ENCODE measurements around the gene CRYBG2.

CRYBG2 gene

DNA sequence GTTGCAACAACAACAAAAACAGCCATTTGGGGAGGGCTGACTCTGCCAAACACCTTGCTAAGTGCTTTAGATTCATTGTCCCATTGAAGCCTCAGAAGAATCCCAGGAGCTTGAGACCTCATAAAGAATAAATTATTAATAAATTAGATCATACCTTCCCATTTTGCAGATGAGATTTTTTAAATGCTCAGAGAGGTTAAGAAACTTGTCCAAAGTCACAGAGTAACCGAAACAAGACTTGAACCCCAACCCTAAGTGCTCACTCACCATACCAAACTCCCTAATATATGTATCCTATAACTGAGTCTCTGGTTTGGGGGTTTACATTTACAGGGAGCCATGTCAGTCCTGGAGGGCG, 3.6 kb downstream of the CRYBG2 start:
- TF ChIP-seq, protein P1, sequence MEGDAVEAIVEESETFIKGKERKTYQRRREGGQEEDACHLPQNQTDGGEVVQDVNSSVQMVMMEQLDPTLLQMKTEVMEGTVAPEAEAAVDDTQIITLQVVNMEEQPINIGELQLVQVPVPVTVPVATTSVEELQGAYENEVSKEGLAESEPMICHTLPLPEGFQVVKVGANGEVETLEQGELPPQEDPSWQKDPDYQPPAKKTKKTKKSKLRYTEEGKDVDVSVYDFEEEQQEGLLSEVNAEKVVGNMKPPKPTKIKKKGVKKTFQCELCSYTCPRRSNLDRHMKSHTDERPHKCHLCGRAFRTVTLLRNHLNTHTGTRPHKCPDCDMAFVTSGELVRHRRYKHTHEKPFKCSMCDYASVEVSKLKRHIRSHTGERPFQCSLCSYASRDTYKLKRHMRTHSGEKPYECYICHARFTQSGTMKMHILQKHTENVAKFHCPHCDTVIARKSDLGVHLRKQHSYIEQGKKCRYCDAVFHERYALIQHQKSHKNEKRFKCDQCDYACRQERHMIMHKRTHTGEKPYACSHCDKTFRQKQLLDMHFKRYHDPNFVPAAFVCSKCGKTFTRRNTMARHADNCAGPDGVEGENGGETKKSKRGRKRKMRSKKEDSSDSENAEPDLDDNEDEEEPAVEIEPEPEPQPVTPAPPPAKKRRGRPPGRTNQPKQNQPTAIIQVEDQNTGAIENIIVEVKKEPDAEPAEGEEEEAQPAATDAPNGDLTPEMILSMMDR (conservative IDR thresholded peaks at IDR 0.05; ENCODE audit: control insufficient read depth, insufficient read depth, low read depth, low read length), result no peak
- no peak for DNase-seq (ENCODE audit: low read depth)
- no peak overlapping the region for H3K4me3 ChIP-seq (ENCODE audit: control insufficient read depth, low read depth, low read length)

DNA sequence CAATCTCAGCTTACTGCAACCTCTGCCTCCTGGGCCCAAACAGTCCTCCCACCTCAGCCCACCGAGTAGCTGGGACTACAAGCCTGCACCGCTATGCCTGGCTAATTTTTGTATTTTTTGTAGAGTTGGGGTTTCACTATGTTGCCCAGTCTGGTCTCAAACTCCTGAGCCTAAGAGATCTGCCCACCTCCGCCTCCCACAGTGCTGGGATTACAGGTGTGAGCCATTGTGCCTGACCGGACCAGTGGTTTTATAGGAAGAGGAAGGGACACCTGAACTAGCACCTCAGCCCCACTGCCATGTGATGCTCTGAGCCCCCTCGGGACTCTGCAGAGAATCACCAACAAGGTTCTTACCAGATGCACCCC, 4.1 kb downstream of the CRYBG2 start:
- no peak overlapping the region for H3K4me3 ChIP-seq (ENCODE audit: control insufficient read depth, low read depth, low read length)
- no peak for DNase-seq (ENCODE audit: low read depth)
- TF ChIP-seq, protein P1 (conservative IDR thresholded peaks at IDR 0.05; ENCODE audit: control insufficient read depth, insufficient read depth, low read depth, low read length), result no peak

DNA sequence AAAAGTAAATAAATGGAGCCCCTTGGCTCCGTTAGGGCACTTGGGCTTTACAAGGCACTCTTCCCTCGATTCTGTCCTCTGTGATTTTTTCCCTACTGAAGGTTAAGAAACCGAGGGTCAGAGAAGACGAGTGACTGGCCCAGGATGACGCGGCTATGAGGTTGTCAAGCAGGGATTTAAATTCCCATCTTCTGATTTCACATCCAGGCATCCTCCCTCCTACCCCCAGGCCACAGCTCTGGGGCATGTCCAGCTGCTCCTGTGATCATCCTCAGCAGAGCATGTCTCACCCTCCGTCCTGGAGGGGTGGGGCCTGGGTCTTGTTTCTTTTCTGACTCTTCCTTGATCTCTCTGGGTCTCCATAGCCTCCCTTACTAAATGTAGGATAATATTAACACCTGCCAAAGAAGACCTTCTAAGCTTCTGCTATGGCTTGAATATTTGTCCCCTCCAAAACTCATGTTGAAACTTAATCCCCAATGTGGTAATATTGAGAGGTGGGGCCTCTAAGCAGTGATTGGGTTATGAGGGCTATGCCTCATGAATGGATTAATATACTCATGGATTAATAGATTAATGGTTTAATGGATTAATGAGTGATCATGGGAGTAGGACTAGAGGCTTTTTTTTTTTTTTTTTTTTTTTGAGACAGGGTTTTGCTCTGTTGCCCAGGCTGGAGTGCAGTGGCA, 4.6 kb downstream of the CRYBG2 start:
- TF ChIP-seq, protein P1 (conservative IDR thresholded peaks at IDR 0.05; ENCODE audit: control insufficient read depth, insufficient read depth, low read depth, low read length), result no peak
- DNase-seq (ENCODE audit: low read depth), result peak; percentile 79
- no peak overlapping the region for H3K4me3 ChIP-seq (ENCODE audit: control insufficient read depth, low read depth, low read length)

- no peak for DNase-seq (ENCODE audit: low read depth)
- TF ChIP-seq, protein P1 (conservative IDR thresholded peaks at IDR 0.05; ENCODE audit: control insufficient read depth, insufficient read depth, low read depth, low read length), result no peak
These were observed 7.5 kb downstream of the CRYBG2 start for GRCh38 chr1:26346274-26347033.

GRCh38 chr1:26345718-26346117, 8.2 kb downstream of the CRYBG2 start:
- no peak for DNase-seq (ENCODE audit: low read depth)
- TF ChIP-seq, protein P1 (conservative IDR thresholded peaks at IDR 0.05; ENCODE audit: control insufficient read depth, insufficient read depth, low read depth, low read length), result no peak
- no peak overlapping the region for H3K4me3 ChIP-seq (ENCODE audit: control insufficient read depth, low read depth, low read length)

More at GRCh38 chr1:26346274-26347033, 7.5 kb downstream of the CRYBG2 start:
- H3K4me3 ChIP-seq (ENCODE audit: control insufficient read depth, low read depth, low read length), result no peak overlapping the region

DNA sequence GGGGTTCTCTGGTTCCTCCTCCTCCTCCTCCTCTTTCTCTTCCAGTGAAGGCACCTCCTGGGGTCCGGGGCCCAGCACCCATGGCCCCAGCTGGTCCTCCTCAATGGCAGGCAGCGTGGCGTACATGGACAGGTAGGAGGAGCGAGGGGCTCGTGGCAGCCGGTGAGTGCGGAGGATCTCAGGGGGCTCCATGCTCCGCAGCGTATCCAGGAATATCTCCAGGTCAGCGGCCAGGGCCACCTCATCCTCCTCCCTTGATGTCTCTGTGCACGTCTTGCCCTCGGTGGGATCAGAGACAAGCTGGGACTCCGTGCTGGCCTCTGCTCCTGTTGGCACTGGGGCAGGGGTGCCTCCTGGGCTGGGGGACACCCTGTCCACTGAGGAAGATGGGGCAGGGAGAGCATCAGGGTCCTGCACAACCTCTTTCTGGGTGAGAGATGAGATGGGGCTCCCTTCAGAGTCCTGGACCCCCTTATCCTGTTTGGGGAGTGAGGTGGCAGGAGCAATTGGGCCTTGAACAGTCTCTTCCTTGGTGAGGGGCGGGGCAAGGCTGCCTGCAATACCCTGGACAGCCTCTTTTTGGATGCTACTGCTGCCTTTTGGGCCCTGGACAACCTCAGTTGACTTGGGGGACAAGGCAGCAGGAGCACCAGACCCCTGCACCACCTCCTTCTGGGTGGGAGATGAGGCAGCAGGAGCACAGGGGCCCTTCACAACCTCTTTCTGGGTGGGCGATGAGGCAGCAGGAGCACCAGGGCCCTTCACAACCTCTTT, 9.6 kb downstream of the CRYBG2 start:
- no peak overlapping the region for H3K4me3 ChIP-seq (ENCODE audit: control insufficient read depth, low read depth, low read length)
- no peak for DNase-seq (ENCODE audit: low read depth)
- TF ChIP-seq, protein P1 (conservative IDR thresholded peaks at IDR 0.05; ENCODE audit: control insufficient read depth, insufficient read depth, low read depth, low read length), result no peak

All from fibroblast of mammary gland (primary cell).